CD4-positive, CD25-positive, alpha-beta regulatory T cell (primary cell): ENCODE data around the gene PCDHGC4. TPM values are rescaled to one million over a fixed set of nuclear protein-coding genes. Genes with fewer than 3 reads are reported as not detected.

Experiments used
- ATAC-seq, 2 donors: fragments of 150-1000 bp; cut with Tn5 transposase; one replicate each; pipeline ENCODE4 v1.10.0; 2021; ENCODE audit warnings: low read depth in 2 of 2, moderate number of reproducible peaks in 2 of 2, moderate library complexity in 1 of 2
- DNase-seq, 3 donors: peaks; one replicate each; pipeline versions ENCODE4 v3.0.0 to v3.0.0-alpha.2; 2012 to 2022; ENCODE audit warnings: mixed read lengths in 1 of 3
- H3K27ac ChIP-seq: one replicate; pipeline ENCODE4 v1.7.0; 2013; ENCODE audit warnings: mild to moderate bottlenecking, low read length; ENCODE audit not compliant: insufficient read depth, poor library complexity, severe bottlenecking
- H3K27me3 ChIP-seq: one replicate; pipeline ENCODE4 v1.7.0; 2013; ENCODE audit warnings: low read length; ENCODE audit not compliant: control insufficient read depth, insufficient read depth
- H3K36me3 ChIP-seq: one replicate; pipeline ENCODE4 v1.7.0; 2013; ENCODE audit warnings: mild to moderate bottlenecking, low read length, moderate library complexity; ENCODE audit not compliant: control insufficient read depth, insufficient read depth
- H3K4me1 ChIP-seq: 2 replicates; pipeline ENCODE4 v1.7.0; 2013; ENCODE audit warnings: mild to moderate bottlenecking, low read length; ENCODE audit not compliant: insufficient read depth, control insufficient read depth, poor library complexity, severe bottlenecking
- H3K4me3 ChIP-seq: one replicate; pipeline ENCODE4 v1.7.0; 2013; ENCODE audit warnings: low read depth, mild to moderate bottlenecking, low read length, moderate library complexity
- H3K9me3 ChIP-seq, 2 experiments: 1 replicate in 1 of 2; 2 replicates in 1 of 2; pipeline ENCODE4 v1.7.0; 2013; ENCODE audit warnings: low read length in 2 of 2, mild to moderate bottlenecking in 1 of 2, moderate library complexity in 1 of 2; ENCODE audit not compliant: control insufficient read depth in 2 of 2
- H3K27ac Mint-ChIP-seq, 3 donors: one replicate each; pipeline ENCODE4 v1.8.0; 2020 to 2022; ENCODE audit warnings: mild to moderate bottlenecking in 3 of 3, mixed read lengths in 3 of 3, moderate library complexity in 2 of 3
- H3K27me3 Mint-ChIP-seq: one replicate; pipeline ENCODE4 v1.8.0; 2022; ENCODE audit warnings: mild to moderate bottlenecking, mixed read lengths
- H3K36me3 Mint-ChIP-seq: one replicate; pipeline ENCODE4 v1.8.0; 2020; ENCODE audit warnings: mixed read lengths
- H3K4me1 Mint-ChIP-seq, 4 donors: one replicate each; pipeline ENCODE4 v1.8.0; 2020 to 2022; ENCODE audit warnings: mixed read lengths in 4 of 4, mild to moderate bottlenecking in 1 of 4
- H3K4me3 Mint-ChIP-seq, 4 donors: one replicate each; pipeline ENCODE4 v1.8.0; 2020 to 2022; ENCODE audit warnings: mild to moderate bottlenecking in 4 of 4, mixed read lengths in 4 of 4, moderate library complexity in 3 of 4
- H3K9me3 Mint-ChIP-seq, 7 donors: one replicate each; pipeline ENCODE4 v1.8.0; 2020 to 2022; ENCODE audit warnings: mixed read lengths in 7 of 7, mild to moderate bottlenecking in 3 of 7, moderate library complexity in 2 of 7
- polyA plus RNA-seq, 4 donors: library from polyadenylated mRNA; unstranded; fragments of 300-500 nt; fragmentation: Illumina TruSeq; gene quantifications; one replicate each; pipeline ENCODE4 v1.2.3, GENCODE V29; 2021
- total RNA-seq: library from RNA; stranded (reverse); gene quantifications from one replicate; pipeline ENCODE4 v1.2.3, GENCODE V29; 2022

Gene PCDHGC4
- total and polyA plus RNA-seq, 5 donors from 2014 or later, result not detected

DNA sequence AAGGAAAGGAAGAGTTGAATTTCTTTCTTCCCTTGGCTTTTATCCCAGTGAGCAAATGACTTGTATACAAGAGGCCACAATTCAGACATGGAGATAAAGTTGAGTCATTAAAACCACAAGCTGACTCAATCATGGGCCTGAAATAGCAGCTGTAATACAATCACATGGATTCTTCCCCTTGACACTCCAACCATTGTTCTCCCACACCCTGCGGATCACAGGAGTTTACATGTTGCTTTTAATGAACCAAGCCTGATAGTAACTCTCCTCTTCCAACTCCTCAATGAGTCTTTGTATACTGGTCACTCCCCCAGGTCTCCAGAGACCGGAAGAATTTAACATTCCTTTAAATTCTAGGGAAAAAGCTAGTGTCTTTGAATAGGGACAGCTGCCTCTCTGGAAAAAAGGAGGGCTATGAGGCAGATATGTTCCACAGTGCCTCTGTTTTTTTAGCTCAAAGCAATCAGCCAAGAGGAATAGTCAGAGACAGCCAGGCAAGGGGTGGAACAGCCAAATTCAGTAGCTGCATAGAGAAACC lies 36.5 kb downstream of the PCDHGC4 start:
- Mint-ChIP-seq H3K27ac (peak overlapping the region in 2 of 3 donors; percentile 55 to 75), H3K36me3 (peaks cover 76% of the 10 kb centered on the region), H3K9me3 (no peaks in the 10 kb centered on the region), H3K27me3 (no peaks in the 10 kb centered on the region), H3K4me1 (peaks cover 5 to 22% (median 19%) of the 10 kb centered on the region in 4 donors), H3K4me3 (peak overlapping the region in 1 of 4 donors; percentile 4)
- Histone ChIP-seq H3K4me3 (no peak overlapping the region), H3K9me3 (no peaks in the 10 kb centered on the region), H3K27ac (no peak overlapping the region), H3K27me3 (no peaks in the 10 kb centered on the region), H3K36me3 (peaks cover 98% of the 10 kb centered on the region), H3K4me1 (no peaks in the 10 kb centered on the region)
- no peak for DNase-seq
- no peak for ATAC-seq

DNA sequence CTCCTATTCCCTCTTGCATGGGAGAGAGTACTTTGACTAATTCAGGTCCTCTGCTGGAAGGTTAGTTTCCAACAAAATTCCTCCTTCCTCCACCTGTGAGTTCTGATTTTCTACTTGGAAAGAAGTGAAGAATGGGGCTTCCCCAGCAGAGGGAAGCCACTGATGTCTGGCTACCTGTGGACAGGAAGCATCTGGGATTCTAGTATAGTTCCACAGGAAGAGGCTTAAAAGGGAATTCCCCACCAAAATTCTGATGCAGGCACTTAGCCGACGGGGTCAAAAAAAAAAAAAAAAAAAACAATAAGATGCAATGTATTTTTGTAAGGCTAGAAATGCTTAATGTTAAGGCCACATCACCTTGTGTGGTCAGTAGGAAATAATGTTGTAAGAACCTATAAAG lies 37.5 kb downstream of the PCDHGC4 start:
- Mint-ChIP-seq H3K27ac (peak overlapping the region in 2 of 3 donors; percentile 23 to 51), H3K27me3 (no peaks in the 10 kb centered on the region), H3K4me3 (no peak overlapping the region), H3K36me3 (peaks cover 76% of the 10 kb centered on the region), H3K9me3 (no peaks in the 10 kb centered on the region), H3K4me1 (peaks cover 5 to 22% (median 16%) of the 10 kb centered on the region in 4 donors)
- no peak for ATAC-seq
- H3K36me3 ChIP-seq, result peaks cover 98% of the 10 kb centered on the region
- no peak for DNase-seq
- no peaks in the 10 kb centered on the region for H3K9me3 ChIP-seq
- no peaks in the 10 kb centered on the region for H3K4me1 ChIP-seq
- no peak overlapping the region for H3K27ac ChIP-seq
- H3K27me3 ChIP-seq, result no peaks in the 10 kb centered on the region
- H3K4me3 ChIP-seq, result no peak overlapping the region

DNA sequence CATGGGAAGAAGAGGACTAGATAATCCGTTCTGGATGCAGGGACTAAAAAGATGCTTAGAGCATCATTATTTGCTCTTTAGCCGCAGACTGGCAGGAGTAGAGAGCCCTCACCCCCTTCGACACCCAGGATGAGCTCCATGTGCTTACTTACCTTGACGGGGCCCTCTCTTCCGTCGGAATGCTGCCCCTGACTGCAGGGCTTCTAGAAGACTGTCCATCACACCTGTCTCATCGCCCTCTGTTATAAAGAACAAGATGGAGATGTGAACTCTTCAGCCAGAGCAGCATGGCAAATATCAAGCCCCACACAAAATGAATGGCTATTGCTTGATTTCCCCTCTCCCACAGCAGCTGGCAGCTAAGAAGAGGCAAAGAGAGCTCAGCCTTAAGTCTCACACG lies 39.2 kb downstream of the PCDHGC4 start:
- H3K9me3 Mint-ChIP-seq, result no peaks in the 10 kb centered on the region
- H3K36me3 Mint-ChIP-seq, result peaks cover 80% of the 10 kb centered on the region
- H3K4me1 Mint-ChIP-seq, result peaks cover 6 to 28% (median 16%) of the 10 kb centered on the region in 4 donors
- DNase-seq (no peak), ATAC-seq (no peak)
- H3K27ac Mint-ChIP-seq, result no peak overlapping the region
- no peak overlapping the region for H3K4me3 Mint-ChIP-seq
- no peak overlapping the region for H3K4me3 ChIP-seq
- H3K36me3 ChIP-seq, result peaks cover 98% of the 10 kb centered on the region
- H3K4me1 ChIP-seq, result no peaks in the 10 kb centered on the region
- H3K27me3 ChIP-seq, result no peaks in the 10 kb centered on the region
- no peaks in the 10 kb centered on the region for H3K27me3 Mint-ChIP-seq
- H3K27ac ChIP-seq, result no peak overlapping the region
- H3K9me3 ChIP-seq, result no peaks in the 10 kb centered on the region

DNA sequence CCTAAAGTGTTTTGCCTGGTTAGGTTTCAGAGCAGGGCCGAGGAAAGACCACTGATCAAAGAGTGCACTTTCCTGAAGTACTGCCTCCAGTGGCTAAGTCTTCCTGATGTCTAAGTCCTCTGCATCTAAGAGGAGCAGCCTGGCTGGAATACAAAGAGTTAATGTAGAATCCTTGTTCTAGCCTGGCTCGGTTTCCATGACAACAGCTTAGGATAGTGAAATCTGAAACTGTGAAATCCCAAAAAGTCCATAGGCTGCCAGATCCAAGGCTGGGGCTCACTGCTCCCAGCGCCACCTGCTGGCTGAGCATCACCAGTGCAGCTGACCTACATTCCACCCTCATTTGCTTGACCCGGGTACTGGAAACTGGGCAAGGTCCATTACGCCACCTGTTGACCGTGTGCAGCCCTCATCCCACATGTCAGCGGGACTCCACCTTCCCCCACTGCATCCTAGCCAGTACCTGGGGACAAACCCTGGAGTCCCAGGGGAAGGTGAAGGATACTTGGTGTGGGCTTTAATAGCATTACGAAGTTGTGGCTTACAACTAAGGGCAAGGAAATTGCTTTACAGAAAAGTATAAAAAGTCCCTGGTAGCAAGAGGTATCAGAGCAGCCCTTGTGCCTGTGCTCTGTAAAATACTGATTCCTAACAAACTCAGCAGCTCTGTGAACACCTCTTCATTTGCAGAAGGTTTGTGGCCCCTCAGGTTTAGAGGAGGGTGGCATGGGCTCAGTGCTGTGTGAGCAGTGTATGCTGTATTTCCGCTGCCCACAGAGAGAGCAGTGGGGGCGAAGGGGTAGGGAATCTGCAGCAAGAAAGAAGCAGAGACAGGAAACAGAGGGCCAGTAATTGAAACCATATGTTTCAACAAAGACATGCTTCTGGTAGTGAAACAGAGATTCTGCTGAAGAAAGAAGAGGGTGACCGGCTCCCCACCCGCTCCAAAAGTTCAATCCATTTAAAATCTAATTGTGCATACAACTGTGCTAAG lies 40.1 kb downstream of the PCDHGC4 start:
- Histone ChIP-seq H3K27me3 (no peaks in the 10 kb centered on the region), H3K4me1 (no peaks in the 10 kb centered on the region), H3K9me3 (no peaks in the 10 kb centered on the region), H3K36me3 (peaks cover 98% of the 10 kb centered on the region), H3K4me3 (no peak overlapping the region), H3K27ac (peak overlapping the region; percentile 28)
- peak; percentile 36 to 49 (median 44) for DNase-seq
- H3K4me1 Mint-ChIP-seq, result peaks cover 6 to 28% (median 16%) of the 10 kb centered on the region in 4 donors
- H3K4me3 Mint-ChIP-seq, result peak overlapping the region in 1 of 4 donors; percentile 30
- H3K27ac Mint-ChIP-seq, result peak overlapping the region in 2 of 3 donors; percentile 27 to 93
- H3K36me3 Mint-ChIP-seq, result peaks cover 78% of the 10 kb centered on the region
- H3K27me3 Mint-ChIP-seq, result no peaks in the 10 kb centered on the region
- peak; percentile 67 to 71 for ATAC-seq
- no peaks in the 10 kb centered on the region for H3K9me3 Mint-ChIP-seq

DNA sequence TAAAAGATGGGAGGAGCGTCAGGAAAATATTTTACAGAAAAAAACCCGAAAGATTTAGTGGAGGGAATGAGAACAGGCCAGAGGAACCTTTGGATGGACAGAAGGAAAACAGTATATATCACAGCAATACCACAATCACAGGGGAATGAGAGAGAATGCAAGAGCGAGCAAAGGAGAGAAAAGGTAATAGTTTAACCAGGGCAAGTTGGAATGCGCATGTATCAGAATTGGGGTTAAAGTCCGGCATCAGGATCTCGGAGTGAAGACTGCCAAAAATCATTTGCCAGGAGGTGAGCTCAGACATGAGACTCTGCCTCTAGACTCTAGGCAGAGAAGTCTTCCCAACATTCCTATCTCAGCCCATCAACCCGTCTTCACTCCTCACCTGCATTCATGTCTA lies 40.8 kb downstream of the PCDHGC4 start:
- Mint-ChIP-seq H3K4me3 (no peak overlapping the region), H3K27me3 (no peaks in the 10 kb centered on the region), H3K36me3 (peaks cover 71% of the 10 kb centered on the region), H3K27ac (peak overlapping the region; percentile 27 to 93 (median 55)), H3K9me3 (no peaks in the 10 kb centered on the region), H3K4me1 (peaks cover 6 to 28% (median 15%) of the 10 kb centered on the region in 4 donors)
- Histone ChIP-seq H3K4me1 (no peaks in the 10 kb centered on the region), H3K36me3 (peaks cover 97% of the 10 kb centered on the region), H3K4me3 (no peak overlapping the region), H3K9me3 (no peaks in the 10 kb centered on the region), H3K27me3 (no peaks in the 10 kb centered on the region), H3K27ac (no peak overlapping the region)
- ATAC-seq (no peak), DNase-seq (no peak)

DNA sequence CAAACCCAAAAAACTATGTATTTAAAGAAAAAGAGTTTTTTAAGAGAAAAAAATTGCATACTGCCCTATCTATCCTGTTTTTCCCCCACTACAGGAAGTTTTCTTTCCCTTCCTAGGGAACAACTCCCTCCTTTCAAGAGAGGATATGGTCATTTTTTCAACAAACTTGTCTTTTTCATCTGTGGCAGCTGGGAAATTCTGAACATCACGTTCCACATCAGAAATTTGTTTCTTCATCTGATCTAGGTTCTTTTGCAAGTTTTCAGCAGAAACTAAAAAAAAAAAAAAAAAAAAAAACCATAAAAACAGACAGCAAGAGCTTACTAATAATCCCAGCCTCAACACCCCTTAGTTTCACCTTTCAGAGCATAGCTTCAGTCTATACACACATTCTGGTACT lies 42.6 kb downstream of the PCDHGC4 start:
- no peak overlapping the region for H3K4me3 ChIP-seq
- peaks cover 95% of the 10 kb centered on the region for H3K36me3 ChIP-seq
- peaks cover 55% of the 10 kb centered on the region for H3K36me3 Mint-ChIP-seq
- peaks cover 6 to 24% (median 10%) of the 10 kb centered on the region in 4 donors for H3K4me1 Mint-ChIP-seq
- DNase-seq, result no peak
- no peaks in the 10 kb centered on the region for H3K9me3 Mint-ChIP-seq
- H3K27ac Mint-ChIP-seq, result peak overlapping the region in 1 of 3 donors; percentile 5
- no peaks in the 10 kb centered on the region for H3K4me1 ChIP-seq
- H3K9me3 ChIP-seq, result no peaks in the 10 kb centered on the region
- H3K4me3 Mint-ChIP-seq, result no peak overlapping the region
- H3K27me3 Mint-ChIP-seq, result no peaks in the 10 kb centered on the region
- ATAC-seq, result no peak
- no peak overlapping the region for H3K27ac ChIP-seq
- H3K27me3 ChIP-seq, result no peaks in the 10 kb centered on the region

DNA sequence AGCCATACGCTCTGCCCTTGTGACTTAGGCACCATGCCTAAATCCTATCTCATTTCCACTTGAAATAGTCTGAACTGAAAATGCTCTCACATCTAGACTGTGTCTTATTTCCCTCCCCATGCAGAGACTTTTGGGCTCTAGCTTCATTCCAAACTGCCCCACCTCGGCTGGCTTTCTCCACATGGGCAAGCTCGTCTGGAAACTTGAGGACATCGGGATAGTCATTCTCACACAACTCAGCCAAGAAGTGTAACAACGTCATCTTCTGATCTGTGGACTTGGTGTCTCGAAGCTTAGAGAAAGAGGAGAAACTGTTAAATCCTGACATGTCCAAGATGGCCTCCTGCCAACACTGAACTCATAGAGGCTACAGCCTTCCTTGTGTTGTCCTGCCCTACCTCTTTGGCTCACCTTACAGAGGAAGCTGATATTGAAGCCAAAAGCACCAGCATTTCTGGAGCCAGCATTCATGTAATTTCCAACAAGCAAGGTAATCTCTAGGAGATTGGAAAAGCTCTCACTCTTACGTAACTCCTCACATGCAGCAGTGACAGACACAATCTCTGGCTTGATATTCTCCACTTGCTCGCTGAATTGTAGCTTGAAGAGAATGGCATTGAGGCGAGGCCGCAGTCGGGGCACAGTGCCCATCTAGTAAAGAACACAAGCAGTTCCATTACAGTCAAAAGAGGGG lies 43.6 kb downstream of the PCDHGC4 start:
- H3K36me3 Mint-ChIP-seq, result peaks cover 53% of the 10 kb centered on the region
- Histone ChIP-seq H3K9me3 (no peaks in the 10 kb centered on the region), H3K27me3 (no peaks in the 10 kb centered on the region), H3K4me3 (no peak overlapping the region), H3K27ac (no peak overlapping the region), H3K36me3 (peaks cover 95% of the 10 kb centered on the region), H3K4me1 (no peaks in the 10 kb centered on the region)
- no peaks in the 10 kb centered on the region for H3K27me3 Mint-ChIP-seq
- DNase-seq, result no peak
- no peak for ATAC-seq
- no peak overlapping the region for H3K4me3 Mint-ChIP-seq
- peaks cover 6 to 16% (median 8%) of the 10 kb centered on the region in 4 donors for H3K4me1 Mint-ChIP-seq
- peak overlapping the region; percentile 50 to 86 (median 51) for H3K27ac Mint-ChIP-seq
- no peaks in the 10 kb centered on the region for H3K9me3 Mint-ChIP-seq
